ENCODE measurements around the gene B3GLCT. TPM values are rescaled to one million over a fixed set of nuclear protein-coding genes. Genes with fewer than 3 reads are reported as not detected.

The B3GLCT gene
- total and polyA plus RNA-seq, 4 donors = 1.5 to 3.6 (median 2.2) TPM

DNA sequence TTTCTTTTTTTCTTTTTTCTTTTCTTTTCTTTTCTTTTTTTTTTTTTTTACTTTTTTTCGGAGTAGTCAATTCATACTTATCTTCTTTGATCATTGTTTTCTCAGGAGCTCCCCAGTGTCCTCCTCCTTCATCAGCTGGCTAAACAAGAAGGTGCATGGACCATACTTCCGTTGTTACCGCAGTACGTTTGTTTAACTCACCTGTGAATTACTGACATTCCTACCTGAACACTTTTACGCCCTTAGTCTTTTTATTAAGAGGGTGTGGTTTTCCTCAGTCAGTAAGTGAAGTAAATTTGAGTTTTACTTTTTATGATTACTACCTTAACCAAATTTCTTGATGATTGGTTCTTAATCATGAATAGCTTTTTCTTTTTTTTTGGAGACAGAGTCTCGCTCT lies 47.1 kb downstream of the B3GLCT start:
- Histone ChIP-seq H3K4me1 (ENCODE audit: control insufficient read depth in 4 of 4, insufficient read depth in 4 of 4, low read length in 3 of 4) (no peaks in the 10 kb centered on the region), H3K36me3 (ENCODE audit: control insufficient read depth in 4 of 4, insufficient read depth in 3 of 4, low read depth in 1 of 4, low read length in 3 of 4) (no peaks in the 10 kb centered on the region), H3K4me3 (ENCODE audit: low read depth in 1 of 3, low read length in 3 of 3) (no peak overlapping the region), H3K9ac (ENCODE audit: low read depth in 1 of 2, low read length in 2 of 2) (no peak overlapping the region), H3K27ac (ENCODE audit: low read depth in 1 of 2, low read length in 2 of 2) (no peak overlapping the region), H3K27me3 (ENCODE audit: control insufficient read depth in 4 of 4, insufficient read depth in 4 of 4, low read length in 3 of 4) (no peaks in the 10 kb centered on the region), H3K9me3 (ENCODE audit: control insufficient read depth in 4 of 4, low read length in 3 of 4) (no peaks in the 10 kb centered on the region)
- 93% methylated on average over 6 of the region's 6 CpGs for WGBS
- no peak for TF ChIP-seq JUND (IDR thresholded peaks at IDR 0.05)
- no peak for TF ChIP-seq RXRA (IDR thresholded peaks at IDR 0.05)
- TF ChIP-seq YY1 (IDR thresholded peaks at IDR 0.05) = no peak
- no peak for TF ChIP-seq MAX (IDR thresholded peaks at IDR 0.05)
- TF ChIP-seq FOXA2 (IDR thresholded peaks at IDR 0.05) = no peak
- TF ChIP-seq FOXA1 (IDR thresholded peaks at IDR 0.05) = no peak
- TF ChIP-seq HNF4G (IDR thresholded peaks at IDR 0.05) = no peak
- no peak for TF ChIP-seq GABPA (IDR thresholded peaks at IDR 0.05 in 1 of 2, conservative IDR thresholded peaks at IDR 0.05 in 1 of 2)
- TF ChIP-seq HNF4A (conservative IDR thresholded peaks at IDR 0.05) = no peak
- no peak for TF ChIP-seq NR2F2 (IDR thresholded peaks at IDR 0.05)
- no peak for TF ChIP-seq RAD21 (IDR thresholded peaks at IDR 0.05)
- TF ChIP-seq, protein P1, sequence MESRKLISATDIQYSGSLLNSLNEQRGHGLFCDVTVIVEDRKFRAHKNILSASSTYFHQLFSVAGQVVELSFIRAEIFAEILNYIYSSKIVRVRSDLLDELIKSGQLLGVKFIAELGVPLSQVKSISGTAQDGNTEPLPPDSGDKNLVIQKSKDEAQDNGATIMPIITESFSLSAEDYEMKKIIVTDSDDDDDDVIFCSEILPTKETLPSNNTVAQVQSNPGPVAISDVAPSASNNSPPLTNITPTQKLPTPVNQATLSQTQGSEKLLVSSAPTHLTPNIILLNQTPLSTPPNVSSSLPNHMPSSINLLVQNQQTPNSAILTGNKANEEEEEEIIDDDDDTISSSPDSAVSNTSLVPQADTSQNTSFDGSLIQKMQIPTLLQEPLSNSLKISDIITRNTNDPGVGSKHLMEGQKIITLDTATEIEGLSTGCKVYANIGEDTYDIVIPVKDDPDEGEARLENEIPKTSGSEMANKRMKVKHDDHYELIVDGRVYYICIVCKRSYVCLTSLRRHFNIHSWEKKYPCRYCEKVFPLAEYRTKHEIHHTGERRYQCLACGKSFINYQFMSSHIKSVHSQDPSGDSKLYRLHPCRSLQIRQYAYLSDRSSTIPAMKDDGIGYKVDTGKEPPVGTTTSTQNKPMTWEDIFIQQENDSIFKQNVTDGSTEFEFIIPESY (IDR thresholded peaks at IDR 0.05) = no peak
- no peak for TF ChIP-seq SP1 (IDR thresholded peaks at IDR 0.05)
- TF ChIP-seq EGR1 (IDR thresholded peaks at IDR 0.05; ENCODE audit: low read depth in 2 of 2) = no peak
- TF ChIP-seq ATF3 (IDR thresholded peaks at IDR 0.05) = no peak
- DNase-seq (ENCODE audit: low spot score) = no peak

DNA sequence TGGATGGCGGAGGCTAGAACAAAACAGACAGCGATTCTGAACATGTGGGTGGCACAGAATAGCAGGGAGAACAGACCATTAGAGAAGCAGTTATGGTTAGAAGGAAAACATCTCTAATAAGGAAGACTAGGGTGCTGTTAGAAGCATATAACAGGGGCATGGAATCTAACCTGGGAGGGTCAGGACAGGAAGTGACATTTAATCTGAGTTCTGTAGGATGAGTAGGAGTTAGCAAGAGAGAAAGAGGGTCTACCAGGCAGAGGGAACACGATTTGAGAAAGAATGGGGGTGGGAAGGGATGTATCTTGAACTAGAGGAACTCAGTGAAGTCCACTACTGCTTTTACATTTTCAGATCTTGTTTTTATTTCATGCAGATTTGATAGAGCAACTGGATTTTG lies 48.6 kb downstream of the B3GLCT start:
- Histone ChIP-seq H3K4me3 (ENCODE audit: low read depth in 1 of 3, low read length in 3 of 3) (no peak overlapping the region), H3K27me3 (ENCODE audit: control insufficient read depth in 4 of 4, insufficient read depth in 4 of 4, low read length in 3 of 4) (no peaks in the 10 kb centered on the region), H3K36me3 (ENCODE audit: control insufficient read depth in 4 of 4, insufficient read depth in 3 of 4, low read depth in 1 of 4, low read length in 3 of 4) (no peaks in the 10 kb centered on the region), H3K27ac (ENCODE audit: low read depth in 1 of 2, low read length in 2 of 2) (no peak overlapping the region), H3K9ac (ENCODE audit: low read depth in 1 of 2, low read length in 2 of 2) (no peak overlapping the region), H3K9me3 (ENCODE audit: control insufficient read depth in 4 of 4, low read length in 3 of 4) (no peaks in the 10 kb centered on the region), H3K4me1 (ENCODE audit: control insufficient read depth in 4 of 4, insufficient read depth in 4 of 4, low read length in 3 of 4) (no peaks in the 10 kb centered on the region)
- DNase-seq (ENCODE audit: low spot score) = no peak
- WGBS = 85% methylated on average over 3 of the region's 3 CpGs
- TF ChIP-seq, protein P2, sequence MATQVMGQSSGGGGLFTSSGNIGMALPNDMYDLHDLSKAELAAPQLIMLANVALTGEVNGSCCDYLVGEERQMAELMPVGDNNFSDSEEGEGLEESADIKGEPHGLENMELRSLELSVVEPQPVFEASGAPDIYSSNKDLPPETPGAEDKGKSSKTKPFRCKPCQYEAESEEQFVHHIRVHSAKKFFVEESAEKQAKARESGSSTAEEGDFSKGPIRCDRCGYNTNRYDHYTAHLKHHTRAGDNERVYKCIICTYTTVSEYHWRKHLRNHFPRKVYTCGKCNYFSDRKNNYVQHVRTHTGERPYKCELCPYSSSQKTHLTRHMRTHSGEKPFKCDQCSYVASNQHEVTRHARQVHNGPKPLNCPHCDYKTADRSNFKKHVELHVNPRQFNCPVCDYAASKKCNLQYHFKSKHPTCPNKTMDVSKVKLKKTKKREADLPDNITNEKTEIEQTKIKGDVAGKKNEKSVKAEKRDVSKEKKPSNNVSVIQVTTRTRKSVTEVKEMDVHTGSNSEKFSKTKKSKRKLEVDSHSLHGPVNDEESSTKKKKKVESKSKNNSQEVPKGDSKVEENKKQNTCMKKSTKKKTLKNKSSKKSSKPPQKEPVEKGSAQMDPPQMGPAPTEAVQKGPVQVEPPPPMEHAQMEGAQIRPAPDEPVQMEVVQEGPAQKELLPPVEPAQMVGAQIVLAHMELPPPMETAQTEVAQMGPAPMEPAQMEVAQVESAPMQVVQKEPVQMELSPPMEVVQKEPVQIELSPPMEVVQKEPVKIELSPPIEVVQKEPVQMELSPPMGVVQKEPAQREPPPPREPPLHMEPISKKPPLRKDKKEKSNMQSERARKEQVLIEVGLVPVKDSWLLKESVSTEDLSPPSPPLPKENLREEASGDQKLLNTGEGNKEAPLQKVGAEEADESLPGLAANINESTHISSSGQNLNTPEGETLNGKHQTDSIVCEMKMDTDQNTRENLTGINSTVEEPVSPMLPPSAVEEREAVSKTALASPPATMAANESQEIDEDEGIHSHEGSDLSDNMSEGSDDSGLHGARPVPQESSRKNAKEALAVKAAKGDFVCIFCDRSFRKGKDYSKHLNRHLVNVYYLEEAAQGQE (IDR thresholded peaks at IDR 0.05) = no peak
- TF ChIP-seq EGR1 (IDR thresholded peaks at IDR 0.05; ENCODE audit: low read depth in 2 of 2) = no peak
- TF ChIP-seq GABPA (IDR thresholded peaks at IDR 0.05 in 1 of 2, conservative IDR thresholded peaks at IDR 0.05 in 1 of 2) = no peak

All from liver (tissue), 9 donors.